Stimulated activated CD8-positive, alpha-beta memory T cell treated with anti-CD3 and anti-CD28 coated beads, Interleukin-12 subunit alpha, Interleukin-12 subunit beta, amount 100 ng/mL, for 1 hour (primary cell): ENCODE measurements around the gene LEMD3.
"Not testable (repeated sequence)": the region's sequence is repeated elsewhere in the genome, so short reads cannot be mapped to it uniquely, and the experiment has no call there.

Experiments used
- DNase-seq: peaks from one replicate; pipeline ENCODE4 v3.0.0-alpha.2; 2020; ENCODE audit warnings: low read depth

Gene LEMD3

GRCh38 chr12:65279369-65280112 is 110.2 kb downstream of the LEMD3 start:
- DNase-seq, result no peak

- DNase-seq, result no peak
These were observed 110.9 kb downstream of the LEMD3 start for GRCh38 chr12:65280306-65280705.

- no peak for DNase-seq
These were observed 113.5 kb downstream of the LEMD3 start for GRCh38 chr12:65282840-65283239.

GRCh38 chr12:65285532-65285931 is 116.1 kb downstream of the LEMD3 start:
- not testable (repeated sequence) for DNase-seq

GRCh38 chr12:65287426-65287825 is 118.0 kb downstream of the LEMD3 start:
- no peak for DNase-seq

GRCh38 chr12:65292241-65292640 is 122.9 kb downstream of the LEMD3 start:
- no peak for DNase-seq

- DNase-seq, result no peak
These were observed 124.4 kb downstream of the LEMD3 start for GRCh38 chr12:65293735-65294134.

GRCh38 chr12:65294641-65295262 is 125.4 kb downstream of the LEMD3 start:
- no peak for DNase-seq

- DNase-seq, result no peak
These were observed 127.3 kb downstream of the LEMD3 start for GRCh38 chr12:65296508-65297265.
